Stimulated activated CD4-positive, alpha-beta T cell treated with anti-CD3 and anti-CD28 coated beads, Interleukin-4, amount 100 ng/mL, for 24 hours (primary cell): ENCODE measurements around the gene LMBR1.

ENCODE experiments used
- DNase-seq: peaks from one replicate; pipeline ENCODE4 v3.0.0-alpha.2; 2020

LMBR1 gene

DNA sequence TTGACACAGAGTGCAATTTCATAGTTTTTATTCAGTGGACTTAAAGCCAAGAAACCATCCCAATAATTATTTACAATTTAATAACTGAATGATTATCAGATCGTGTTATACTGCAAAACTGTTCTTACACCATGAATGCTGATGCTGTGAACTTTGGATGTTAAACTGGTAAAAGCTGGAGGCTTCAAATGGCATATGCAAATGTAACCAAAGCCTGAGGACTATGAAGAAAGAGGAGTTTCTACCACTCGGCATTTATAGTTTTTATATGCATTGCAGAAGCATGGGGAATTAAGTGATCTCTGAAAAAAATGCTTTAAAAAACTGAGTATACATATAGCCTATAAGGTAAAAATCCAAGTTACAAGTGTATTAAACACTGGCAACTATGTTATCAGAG, 210.1 kb downstream of the LMBR1 start:
- no peak for DNase-seq

GRCh38 chr7:156680281-156680680, 212.7 kb downstream of the LMBR1 start:
- no peak for DNase-seq

- no peak for DNase-seq
These were observed 215.5 kb downstream of the LMBR1 start for GRCh38 chr7:156677374-156678054.

DNA sequence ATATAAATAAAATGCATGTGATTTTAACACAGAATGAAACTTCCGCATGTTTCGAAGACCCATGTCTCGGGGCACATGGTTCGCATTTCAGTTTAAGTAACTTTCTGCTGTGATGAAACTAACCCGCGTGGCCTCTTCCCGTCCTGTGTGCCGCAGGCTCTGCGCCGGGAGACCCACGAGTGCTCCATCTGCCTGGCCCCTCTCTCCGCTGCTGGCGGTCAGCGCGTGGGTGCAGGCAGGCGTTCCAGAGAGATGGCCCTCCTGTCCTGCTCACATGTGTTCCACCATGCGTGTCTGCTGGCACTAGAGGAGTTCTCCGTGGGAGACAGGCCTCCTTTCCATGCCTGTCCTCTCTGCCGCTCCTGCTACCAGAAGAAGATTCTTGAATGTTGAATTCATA, 216.7 kb downstream of the LMBR1 start:
- no peak for DNase-seq

GRCh38 chr7:156675721-156676120, 217.3 kb downstream of the LMBR1 start:
- DNase-seq = no peak

DNA sequence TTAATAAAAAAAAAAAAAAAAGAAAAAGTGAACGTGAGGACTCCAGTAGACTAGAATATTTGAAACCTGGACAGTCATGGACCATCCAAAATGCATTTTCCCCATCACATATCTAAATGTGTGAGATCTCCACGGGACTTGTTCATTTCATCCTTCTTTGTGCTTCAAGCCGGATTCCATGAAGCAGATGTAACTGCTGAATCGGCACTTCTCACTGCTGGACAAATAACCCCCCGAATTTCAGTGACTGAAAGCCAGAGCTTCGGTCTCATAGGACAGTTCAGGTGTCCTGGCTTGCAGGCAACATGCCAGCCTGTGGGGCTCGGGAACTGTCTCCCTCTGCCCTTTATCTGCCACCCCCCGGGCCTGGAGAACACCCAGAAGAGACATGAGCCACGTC, 219.1 kb downstream of the LMBR1 start:
- DNase-seq = no peak

DNA sequence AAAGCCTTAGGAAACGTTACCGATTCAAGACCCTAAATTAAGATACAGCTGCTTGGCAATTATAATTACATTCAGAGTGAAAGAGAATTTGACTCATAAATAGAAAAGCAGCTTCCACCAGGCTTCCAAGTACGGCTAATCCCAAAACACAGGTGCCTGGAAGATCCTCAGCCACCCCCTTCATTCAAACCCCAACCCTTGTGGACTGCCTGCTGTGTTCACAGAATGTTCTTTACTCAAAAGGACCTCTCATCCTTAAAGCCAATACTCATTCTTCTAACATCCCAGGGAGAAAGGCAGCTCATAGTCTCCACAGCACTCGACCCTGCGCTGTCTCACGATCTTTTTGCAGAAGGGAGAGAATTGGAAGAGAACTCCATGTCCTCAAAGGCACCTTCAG, 219.5 kb downstream of the LMBR1 start:
- DNase-seq = no peak

DNA sequence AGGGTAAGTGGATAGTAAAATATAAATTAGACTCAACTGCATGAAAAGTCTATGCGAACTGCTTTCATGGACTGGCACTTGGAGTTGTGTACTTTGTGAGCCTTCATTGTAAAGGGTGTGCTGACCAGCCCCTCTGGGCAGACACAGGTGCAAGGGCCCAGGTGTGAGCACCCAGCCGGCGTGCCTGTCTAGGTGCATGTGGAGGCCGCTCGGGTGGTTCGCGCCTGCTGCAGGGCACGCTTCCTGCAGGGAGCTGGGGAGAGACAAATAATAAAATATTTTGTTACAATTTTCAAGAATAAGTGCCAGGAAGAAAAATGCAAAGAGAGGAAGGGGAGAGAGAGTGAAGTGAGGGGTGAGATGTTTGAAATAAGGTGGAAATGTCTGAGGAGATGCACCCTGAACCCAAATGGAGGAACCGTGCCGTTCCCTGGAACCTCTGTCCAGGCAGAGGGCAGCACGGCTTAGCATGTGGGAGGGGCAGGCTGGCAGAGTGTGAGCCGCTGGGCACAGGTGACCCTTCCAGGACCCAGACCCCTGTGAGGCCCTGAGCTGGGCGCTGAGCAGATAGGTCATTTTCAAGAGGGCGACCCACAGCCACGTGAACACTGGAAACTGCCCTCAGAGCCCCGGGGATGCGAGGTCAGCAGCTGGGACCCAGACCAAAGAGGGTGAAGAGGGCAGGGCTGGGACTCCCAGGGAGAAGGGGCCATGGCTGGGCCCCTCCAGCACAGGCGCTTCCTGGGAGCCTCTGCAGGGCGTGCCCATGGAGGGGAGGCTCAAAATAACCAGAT, 223.8 kb downstream of the LMBR1 start:
- DNase-seq = no peak

DNA sequence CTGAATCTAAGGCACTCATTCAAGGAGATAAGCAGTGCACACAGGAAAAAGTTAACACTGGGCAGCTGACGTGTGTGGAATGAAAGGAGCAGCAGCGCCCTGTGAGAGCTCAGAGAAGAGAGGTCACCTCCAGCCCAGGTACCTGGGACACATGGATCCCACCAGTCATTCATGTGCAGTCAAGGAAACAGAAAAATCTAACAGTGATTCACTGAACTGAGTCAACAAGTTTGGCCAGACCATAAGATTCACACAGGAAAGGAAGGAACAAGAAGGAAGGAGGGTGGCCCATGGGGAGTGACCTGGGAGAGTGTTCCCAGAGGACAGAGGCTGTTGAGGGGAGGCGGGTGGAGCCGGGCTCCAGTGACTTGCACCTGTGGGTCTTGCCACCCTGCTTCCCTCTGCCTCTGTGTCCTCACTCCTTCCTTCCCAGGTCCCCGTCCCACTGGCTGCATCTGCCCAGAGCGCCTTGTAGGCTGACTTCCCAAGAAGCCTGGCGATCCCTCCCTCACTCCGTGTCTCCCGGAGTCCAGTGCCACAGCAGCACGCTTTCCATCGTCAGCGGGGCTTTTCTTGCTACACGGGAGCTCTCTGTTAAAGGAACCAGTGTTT, 224.7 kb downstream of the LMBR1 start:
- DNase-seq = no peak

DNA sequence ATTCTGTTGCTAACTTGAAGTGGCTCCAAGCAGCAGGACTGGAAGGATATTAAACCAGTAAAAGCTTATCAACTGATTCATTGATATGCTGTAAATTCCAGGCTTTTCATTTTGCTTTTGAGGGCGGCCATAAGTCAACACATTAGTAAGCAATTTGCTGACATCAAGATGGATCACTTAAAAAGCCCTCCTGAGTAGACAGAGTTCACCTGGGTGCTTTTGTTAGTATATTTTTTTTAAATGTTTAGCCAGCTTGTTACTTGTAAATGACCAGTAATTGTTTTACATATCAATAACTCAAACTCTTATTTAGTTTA, 225.9 kb downstream of the LMBR1 start:
- no peak for DNase-seq

GRCh38 chr7:156666368-156667109, 226.4 kb downstream of the LMBR1 start:
- DNase-seq = no peak

GRCh38 chr7:156665101-156665500, 227.9 kb downstream of the LMBR1 start:
- no peak for DNase-seq

- DNase-seq = no peak
These were observed 230.7 kb downstream of the LMBR1 start for GRCh38 chr7:156662277-156662676.

GRCh38 chr7:156661637-156662036, 231.3 kb downstream of the LMBR1 start:
- no peak for DNase-seq

DNA sequence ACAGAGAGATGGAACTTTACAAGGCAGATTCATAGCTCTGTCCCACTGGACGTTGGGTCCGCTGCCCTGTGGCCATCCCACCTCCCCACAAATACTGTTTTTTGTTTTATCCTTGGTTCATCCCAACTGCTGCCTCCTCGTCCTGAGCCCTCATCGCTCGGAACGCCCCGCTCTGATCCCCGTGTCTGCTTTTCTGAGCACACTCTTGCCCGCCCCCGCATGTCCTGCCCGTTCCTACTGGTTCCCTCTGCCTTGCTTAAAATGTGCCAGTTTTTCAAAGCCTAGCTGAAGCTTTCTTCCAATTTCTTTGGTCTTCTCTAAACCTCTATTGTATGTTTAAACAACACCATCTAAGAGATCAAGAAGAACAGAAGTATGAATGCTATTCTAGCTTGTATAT, 233.0 kb downstream of the LMBR1 start:
- DNase-seq = no peak

GRCh38 chr7:156659203-156659602, 233.8 kb downstream of the LMBR1 start:
- DNase-seq = no peak

DNA sequence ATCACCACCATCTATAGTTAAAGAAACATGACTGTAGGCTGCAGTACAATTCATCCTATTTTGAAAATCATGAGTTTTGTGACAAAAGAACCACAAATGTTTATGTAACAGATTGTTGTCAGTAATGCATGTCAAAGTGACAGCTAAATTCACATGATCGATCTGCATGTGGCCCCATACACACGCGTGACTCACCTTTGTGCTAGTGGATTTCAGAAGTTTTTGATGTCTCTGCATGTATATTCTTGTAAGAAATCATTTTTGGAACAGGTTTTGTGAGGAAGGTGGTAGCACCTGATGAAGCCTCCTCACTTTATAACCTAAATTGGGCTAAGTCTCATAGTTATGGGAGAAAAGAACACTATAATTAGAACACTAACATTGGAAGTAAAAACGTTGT, 235.3 kb downstream of the LMBR1 start:
- no peak for DNase-seq

DNA sequence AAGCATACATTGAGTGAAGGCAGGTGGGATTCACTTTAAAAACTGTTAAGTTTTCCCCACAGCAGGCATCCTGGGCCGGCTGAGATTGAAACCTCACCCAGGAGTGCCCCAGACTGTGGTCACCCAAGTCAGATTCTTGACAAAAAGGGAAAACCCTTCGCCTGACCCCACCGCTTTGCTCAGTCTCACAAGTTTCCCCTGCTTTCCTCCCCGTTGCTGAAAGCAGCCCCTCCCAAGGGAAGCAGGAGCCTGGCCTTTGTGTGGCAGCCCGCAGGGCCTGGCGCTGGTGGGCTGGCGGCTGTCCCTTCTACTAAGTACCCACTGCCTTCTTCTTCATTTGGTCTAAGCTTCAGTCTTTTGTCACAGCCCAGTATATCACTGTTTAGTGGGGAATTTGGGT, 236.4 kb downstream of the LMBR1 start:
- no peak for DNase-seq

- no peak for DNase-seq
These were observed 237.0 kb downstream of the LMBR1 start for GRCh38 chr7:156655983-156656382.

- no peak for DNase-seq
These were observed 237.7 kb downstream of the LMBR1 start for GRCh38 chr7:156655251-156655650.

GRCh38 chr7:156654511-156655234, 238.3 kb downstream of the LMBR1 start:
- DNase-seq = no peak

DNA sequence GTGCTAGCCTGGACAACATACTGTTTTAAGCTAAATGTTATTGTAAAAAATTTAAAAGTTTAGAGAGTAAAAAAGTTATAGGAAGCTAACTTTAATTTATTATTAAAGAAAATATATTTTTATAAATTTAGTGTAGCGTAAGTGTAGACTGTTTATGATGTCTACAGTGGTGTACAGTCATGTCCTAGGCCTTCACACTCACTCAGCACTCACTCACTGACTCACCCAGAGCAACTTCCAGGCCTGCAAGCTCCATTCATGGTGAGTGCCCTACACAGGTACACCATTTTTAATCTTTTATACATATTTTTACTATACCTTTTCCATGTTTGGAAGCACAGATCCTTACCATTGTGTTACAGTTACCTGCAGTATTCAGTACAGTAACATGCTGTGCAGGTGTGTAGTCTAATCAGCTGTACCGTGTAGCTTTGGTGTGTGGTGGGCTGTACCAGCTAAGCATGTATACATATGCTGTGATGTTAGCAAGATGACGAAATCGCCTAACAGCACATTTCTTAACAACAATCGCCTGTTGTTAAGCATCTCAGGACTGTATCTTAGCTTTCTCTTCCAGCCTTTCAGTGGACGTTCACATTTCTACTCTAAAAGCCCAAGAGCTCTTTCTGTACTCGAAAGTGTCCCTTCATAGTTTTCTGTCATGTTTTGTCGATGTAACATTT, 240.0 kb downstream of the LMBR1 start:
- DNase-seq = no peak
